SKM-1 (cell line): ENCODE results near the gene HOTAIR.

Experiments
- DNase-seq: peaks from one replicate; lab custom pipeline; 2025; ENCODE audit not compliant: unreplicated experiment; lab: John Stamatoyannopoulos, UW

Gene HOTAIR

GRCh38 chr12:53976172-53976822 is 1.5 kb upstream of the HOTAIR start:
- no peak for DNase-seq

- no peak for DNase-seq
Measured at GRCh38 chr12:53975479-53976152, 862 bp upstream of the HOTAIR start.

GRCh38 chr12:53975064-53975471 is 314 bp upstream of the HOTAIR start:
- no peak for DNase-seq

- no peak for DNase-seq
Measured at GRCh38 chr12:53973236-53974042, 1.3 kb downstream of the HOTAIR start.

- no peak for DNase-seq
Measured at GRCh38 chr12:53972722-53973235, 2.0 kb downstream of the HOTAIR start, which contains the start of gene HOXC11. Gene HOXC11 (plus strand): TSS chr12:53973126. CDS start chr12:53973242, 116 bp downstream.

GRCh38 chr12:53972152-53972702 is 2.5 kb downstream of the HOTAIR start:
- no peak for DNase-seq

GRCh38 chr12:53971686-53972085 is 3.1 kb downstream of the HOTAIR start:
- DNase-seq: no peak

GRCh38 chr12:53971129-53971528 is 3.6 kb downstream of the HOTAIR start:
- no peak for DNase-seq

- DNase-seq: no peak
Measured at GRCh38 chr12:53970451-53970850, 4.3 kb downstream of the HOTAIR start.

- no peak for DNase-seq
Measured at GRCh38 chr12:53969588-53970259, 5.0 kb downstream of the HOTAIR start.

- DNase-seq: no peak
Measured at GRCh38 chr12:53968214-53969127, 6.3 kb downstream of the HOTAIR start.

- no peak for DNase-seq
Measured at GRCh38 chr12:53967421-53967925, 7.3 kb downstream of the HOTAIR start.

GRCh38 chr12:53966385-53967133 is 8.2 kb downstream of the HOTAIR start:
- DNase-seq: no peak

GRCh38 chr12:53966085-53966384 is 8.7 kb downstream of the HOTAIR start:
- no peak for DNase-seq

GRCh38 chr12:53965281-53966084 is 9.3 kb downstream of the HOTAIR start:
- DNase-seq: no peak

- no peak for DNase-seq
Measured at GRCh38 chr12:53964315-53964713, 10.4 kb downstream of the HOTAIR start.

GRCh38 chr12:53963434-53964314 is 11.1 kb downstream of the HOTAIR start:
- no peak for DNase-seq
